Renal pelvis (tissue), 4 donors: ENCODE measurements around the gene ZBTB8A. TPM values are rescaled to one million over a fixed set of nuclear protein-coding genes. Genes with fewer than 3 reads are reported as not detected.
"Not testable (repeated sequence)": the region's sequence is repeated elsewhere in the genome, so short reads cannot be mapped to it uniquely, and the experiment has no call there.

Source experiments
- DNase-seq: peaks from one replicate; pipeline ENCODE4 v3.0.0-alpha.2; 2013
- polyA plus RNA-seq, 3 donors: library from polyadenylated mRNA; unstranded; fragments of 120-200 nt; gene quantifications; one replicate each; pipeline ENCODE4 v1.2.1, GENCODE V29; 2013; ENCODE audit not compliant: insufficient read length in 3 of 3

The ZBTB8A gene
- polyA plus RNA-seq, 3 donors: 12.9 to 18.5 (median 16.4) TPM

DNA sequence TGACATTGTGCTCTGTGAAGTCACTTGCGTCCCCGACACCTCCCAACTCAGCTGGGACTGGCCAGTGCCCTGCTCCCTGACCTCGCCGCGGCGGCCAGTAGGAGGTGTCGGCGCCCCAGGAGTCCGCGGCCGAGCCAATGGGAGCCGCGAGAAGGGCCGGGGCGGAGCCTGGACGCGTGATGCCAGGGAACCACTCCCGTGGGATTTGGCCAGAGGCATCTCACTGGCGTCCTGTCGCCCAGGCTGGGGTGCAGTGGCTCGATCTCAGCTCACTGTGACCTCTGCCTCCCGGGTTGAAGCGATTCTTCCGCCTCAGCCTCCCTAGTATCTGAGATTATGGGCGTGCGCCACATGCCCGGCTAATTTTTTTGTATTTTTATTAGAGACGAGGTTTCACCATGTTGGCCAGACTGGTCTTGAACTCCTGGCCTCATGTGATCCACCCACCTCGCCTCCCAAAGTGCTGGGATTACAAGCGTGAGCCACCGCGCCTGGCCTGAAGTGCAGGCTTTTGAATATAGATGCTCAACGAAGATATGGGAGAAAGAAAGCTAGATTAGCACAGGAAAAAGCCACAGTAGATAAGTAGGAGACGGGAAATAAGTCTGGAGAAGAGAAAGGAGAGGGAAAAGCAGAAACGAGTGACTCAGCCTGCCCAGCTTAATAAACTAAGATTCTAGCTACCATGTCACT, 73.1 kb downstream of the ZBTB8A start:
- DNase-seq: peak; percentile 52

DNA sequence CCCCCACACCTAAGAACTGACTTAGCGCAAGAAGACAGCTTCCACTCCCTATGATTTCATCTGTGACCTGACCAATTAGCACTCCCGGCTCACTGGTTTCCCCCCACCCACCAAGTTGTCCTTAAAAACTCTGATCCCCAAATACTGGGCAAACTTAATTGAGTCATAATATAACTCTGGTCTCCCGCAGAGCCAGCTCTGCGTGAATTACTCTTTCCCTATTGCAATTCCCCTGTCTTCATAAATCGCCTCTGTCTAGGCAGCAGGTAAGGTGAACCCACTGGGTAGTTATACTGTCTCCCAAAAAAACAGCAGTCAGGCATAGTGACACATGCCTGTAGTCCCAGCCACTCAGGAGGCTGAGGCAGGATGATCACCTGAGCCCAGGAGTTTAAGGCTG, 74.2 kb downstream of the ZBTB8A start:
- DNase-seq: no peak

- DNase-seq: no peak
These were observed 79.5 kb downstream of the ZBTB8A start for GRCh38 chr1:32618673-32619221.

GRCh38 chr1:32619701-32620485, 80.7 kb downstream of the ZBTB8A start:
- DNase-seq: peak; percentile 7

DNA sequence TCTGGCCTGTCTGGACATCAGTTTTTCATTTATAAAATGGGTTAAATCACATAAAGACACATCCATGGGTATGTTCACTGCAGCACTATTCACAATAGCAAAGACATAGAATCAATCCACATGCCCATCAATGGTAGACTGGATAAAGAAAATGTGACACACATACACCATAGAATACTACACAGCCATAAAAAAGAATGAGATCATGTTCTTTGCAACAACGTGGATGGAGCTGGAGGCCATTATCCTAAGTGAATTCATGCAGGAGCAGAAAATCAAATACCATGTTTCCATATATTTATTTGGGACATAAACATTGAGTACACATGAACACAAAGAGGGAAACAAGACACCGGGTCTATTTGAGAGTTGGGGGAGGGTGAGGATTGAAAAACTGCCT, 83.0 kb downstream of the ZBTB8A start:
- DNase-seq: no peak

- DNase-seq: no peak
These were observed 83.8 kb downstream of the ZBTB8A start for GRCh38 chr1:32622806-32623681.

DNA sequence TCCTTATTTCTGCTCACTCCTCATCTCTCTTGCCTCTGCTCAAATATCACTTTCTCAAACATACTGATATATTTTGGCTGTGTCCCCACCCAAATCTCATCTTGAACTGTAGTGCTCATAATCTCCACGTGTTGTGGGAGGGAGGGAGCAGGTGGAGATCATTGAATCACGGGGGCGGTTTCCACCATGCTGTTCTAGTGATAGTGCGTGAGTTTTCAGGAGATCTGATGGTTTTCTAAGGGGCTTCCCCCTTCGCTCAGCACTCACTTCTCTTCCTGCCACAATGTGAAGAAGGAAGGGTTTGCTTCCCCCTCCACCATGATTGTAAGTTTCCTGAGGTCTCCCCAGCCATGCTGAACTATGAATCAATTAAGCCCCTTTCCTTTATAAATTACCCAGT, 84.5 kb downstream of the ZBTB8A start:
- no peak for DNase-seq

GRCh38 chr1:32626176-32626575, 86.9 kb downstream of the ZBTB8A start:
- no peak for DNase-seq

DNA sequence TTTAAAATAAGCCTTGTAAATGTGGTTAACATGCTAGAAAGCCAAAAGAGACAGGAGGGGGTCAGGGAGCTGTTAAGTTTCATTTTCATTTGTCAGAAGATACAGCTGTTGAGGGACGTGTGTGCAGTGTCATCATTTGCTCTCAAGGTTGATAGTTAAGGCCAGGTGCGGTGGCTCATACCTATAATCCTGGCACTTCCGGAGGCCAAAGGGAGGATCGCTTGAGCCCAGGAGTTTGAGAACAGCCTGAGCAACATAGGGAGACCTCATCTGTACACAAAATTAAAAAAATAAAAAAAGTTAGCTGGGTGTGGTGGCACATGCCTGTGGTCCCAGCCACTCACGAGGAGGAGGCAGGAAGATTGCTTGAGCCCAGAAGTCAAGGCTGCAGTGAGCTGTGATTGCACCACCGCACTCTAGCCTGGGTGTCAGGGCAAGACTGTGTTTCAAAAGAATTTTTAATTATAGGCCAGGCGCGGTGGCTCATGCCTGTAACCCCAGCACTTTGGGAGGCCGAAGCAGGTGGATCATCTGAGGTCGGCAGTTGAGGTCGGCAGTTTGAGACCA, 88.5 kb downstream of the ZBTB8A start:
- no peak for DNase-seq

GRCh38 chr1:32630173-32630572, 90.9 kb downstream of the ZBTB8A start:
- DNase-seq: not testable (repeated sequence)

- no peak for DNase-seq
These were observed 93.6 kb downstream of the ZBTB8A start for GRCh38 chr1:32632829-32633228.

DNA sequence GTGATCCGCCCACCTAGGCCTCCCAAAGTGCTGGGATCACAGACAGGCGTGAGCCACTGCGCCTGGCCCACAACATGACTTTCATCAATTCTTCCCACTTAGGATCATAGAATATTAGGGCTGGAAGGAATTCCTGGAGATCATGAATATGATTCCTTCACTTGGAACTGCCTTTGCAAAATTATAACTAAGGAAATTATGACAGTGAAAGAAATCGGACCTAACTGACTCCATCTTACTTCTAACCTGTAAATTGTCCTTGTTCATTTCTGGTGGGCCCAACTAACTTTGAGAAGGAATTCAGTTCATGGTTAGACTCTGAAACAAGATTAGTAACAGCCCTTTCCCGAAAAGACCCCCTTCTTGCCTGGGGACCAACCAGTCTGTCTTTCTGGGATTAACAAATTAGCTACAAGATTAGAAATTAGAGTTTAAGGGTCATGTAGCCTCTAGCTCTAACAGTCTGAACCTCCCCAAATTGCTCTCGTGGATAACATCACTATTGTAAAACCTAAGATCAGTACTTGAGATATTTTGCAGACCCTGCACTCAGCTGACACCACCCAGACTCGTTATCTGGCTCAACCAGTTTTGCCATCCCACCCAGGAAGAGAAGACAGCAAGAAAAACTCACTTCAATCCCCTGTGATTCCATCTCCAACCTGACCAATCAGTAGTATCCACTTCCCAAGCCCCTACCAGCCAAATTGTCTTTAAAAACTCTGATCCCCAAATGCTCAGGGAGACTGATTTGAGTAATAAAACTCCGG, 96.5 kb downstream of the ZBTB8A start:
- DNase-seq: no peak

DNA sequence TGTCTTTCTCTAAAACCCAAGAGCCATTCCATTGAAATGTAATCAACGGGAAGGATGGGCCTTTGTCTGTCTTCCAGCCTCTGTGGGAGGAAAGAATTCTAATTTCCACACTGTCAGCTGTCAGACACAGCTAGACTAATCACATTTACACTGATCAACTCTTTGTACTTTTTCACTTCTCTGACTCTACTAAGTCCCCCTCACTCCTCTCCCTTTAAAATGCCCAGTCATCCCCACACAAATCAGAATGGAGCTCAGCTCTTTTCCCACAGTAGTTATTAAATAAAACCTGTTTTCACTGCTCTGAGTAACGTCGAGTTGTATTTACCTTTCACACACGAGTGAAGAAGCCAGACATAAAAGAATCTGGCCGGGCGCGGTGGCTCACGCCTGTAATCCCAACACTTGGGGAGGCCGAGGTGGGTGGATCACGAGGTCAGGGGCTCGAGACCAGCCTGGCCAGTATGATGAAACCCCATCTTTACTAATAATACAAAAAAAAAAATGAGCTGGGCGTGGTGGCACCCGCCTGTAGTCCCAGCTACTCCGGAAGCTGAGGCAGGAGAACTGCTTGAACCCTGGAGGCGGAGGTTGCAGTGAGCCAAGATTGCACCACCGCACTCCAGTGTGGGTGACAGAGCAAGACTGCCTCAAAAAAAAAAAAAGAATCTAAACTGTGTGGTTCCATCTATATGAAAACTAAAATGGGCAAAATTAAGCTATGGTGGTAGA, 97.9 kb downstream of the ZBTB8A start:
- DNase-seq: no peak

- DNase-seq: no peak
These were observed 100.4 kb downstream of the ZBTB8A start for GRCh38 chr1:32639489-32640075.

DNA sequence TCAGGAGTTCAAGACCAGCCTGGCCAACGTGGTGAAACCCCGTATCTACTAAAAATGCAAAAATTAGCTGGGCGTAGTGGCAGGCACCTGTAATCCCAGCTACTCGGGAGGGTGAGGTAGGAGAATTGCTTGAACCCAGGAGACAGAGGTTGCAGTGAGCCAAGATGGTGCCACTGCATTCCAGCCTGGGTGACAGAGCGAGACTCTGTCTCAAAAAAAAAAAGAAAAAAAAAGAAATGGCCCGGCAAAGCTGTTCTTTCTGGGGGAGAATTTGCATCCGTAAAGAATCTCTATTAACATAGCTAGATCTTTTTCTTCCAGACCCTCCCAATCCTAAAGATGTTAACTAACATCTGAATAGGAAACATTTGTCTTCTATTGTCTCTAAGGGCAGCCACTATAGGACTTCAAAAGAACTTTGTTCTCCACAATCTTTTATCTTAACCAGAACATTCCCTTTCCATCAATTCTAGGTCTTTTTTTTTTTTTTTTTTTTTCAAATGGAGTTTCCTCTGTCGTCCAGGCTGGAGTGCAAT, 103.1 kb downstream of the ZBTB8A start:
- DNase-seq: not testable (repeated sequence)

GRCh38 chr1:32644426-32644825, 105.2 kb downstream of the ZBTB8A start:
- no peak for DNase-seq

DNA sequence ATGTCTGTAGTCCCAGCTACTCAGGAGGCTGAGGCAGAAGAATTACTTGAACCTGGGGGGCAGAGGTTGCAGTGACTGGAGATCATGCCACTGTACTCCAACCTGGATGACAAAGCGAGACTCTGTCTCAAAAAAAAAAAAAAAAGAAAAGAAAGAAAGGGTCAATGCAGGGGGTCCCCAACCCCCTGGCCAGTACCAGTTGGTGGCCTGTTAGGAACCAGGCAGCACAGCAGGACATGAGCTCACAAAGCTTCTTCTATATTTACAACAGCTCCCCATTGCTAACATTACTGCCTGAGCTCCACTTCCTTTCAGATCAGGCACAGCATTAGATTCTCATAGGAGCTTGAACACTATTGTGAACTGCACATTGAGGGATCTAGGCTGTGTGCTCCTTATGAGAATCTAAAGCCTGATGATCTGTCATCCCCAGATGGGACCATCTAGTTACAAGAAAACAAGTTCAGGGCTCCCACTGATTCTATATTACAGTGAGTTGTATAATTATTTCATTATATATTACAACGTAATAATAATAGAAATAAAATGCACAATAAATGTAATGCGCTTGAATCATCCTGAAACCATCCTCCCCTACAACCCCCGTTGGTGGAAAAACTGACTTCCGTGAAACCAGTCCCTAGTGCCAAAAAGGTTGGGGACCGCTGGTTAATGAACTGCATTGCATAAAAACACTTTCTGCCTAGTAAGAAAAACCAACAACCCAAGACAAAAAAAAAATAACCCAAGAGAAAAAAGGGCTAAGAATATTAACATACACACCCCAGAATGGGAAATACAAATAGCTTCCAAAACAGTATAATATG, 108.3 kb downstream of the ZBTB8A start:
- DNase-seq: no peak

DNA sequence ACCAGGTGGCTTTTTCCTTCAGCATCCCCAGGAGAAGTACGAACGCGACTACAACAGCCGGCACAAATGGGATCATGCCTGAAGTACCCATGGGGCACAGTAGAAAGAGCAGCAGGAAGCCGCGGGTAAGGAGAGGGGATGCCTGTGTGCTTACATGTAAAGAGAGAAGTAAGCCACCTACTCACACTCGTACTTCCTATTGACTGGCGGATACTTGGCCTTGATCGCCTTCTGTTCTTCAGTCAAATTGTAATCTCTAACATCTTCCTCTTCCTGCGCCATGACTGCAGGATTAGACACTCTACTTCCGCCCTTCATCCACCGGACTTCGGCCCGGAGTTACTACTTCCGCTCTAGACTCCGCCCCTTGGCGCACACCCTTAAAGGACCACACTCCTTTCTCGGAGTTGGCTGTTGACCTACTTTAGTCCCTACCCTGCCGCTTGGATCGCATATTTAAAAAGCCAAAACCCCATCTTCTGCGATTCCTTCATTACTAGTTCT, 111.1 kb downstream of the ZBTB8A start, which contains the start of gene ZBTB8OS:
TSS of gene ZBTB8OS (minus strand) at position 303 of the 504 bp plus-strand sequence. CDS start at position 282, 21 bp downstream.
- peak; percentile 93 for DNase-seq
